OCI-LY3 (cell line): Measurements from ENCODE around the gene DLX3.

ENCODE experiments used
- H2AFZ ChIP-seq: fragments of 200-600, 300-600 bp; shearing (Covaris generic); 2 replicates; pipeline ENCODE4 v1.6.0; 2014; ENCODE audit warnings: antibody characterized with exemption, low read depth, low read length
- H3K27ac ChIP-seq: fragments of 200-600, 300-600 bp; sonication (generic); 2 replicates; pipeline ENCODE4 v1.5.1; 2014; ENCODE audit warnings: mild to moderate bottlenecking, low read length, moderate library complexity, mixed read lengths
- H3K27me3 ChIP-seq: fragments of 200-600, 300-600 bp; sonication (generic); 2 replicates; pipeline ENCODE4 v1.6.1; 2014; ENCODE audit warnings: low read depth, low read length, mixed read lengths
- H3K36me3 ChIP-seq: fragments of 200-600, 300-600 bp; sonication (generic); replicated peaks from 2 replicates; pipeline ENCODE3; 2014; ENCODE audit warnings: low read depth, low read length, mixed read lengths
- H3K4me1 ChIP-seq: fragments of 300-600, 200-600 bp; sonication (generic); 2 replicates; pipeline ENCODE4 v1.6.1; 2014; ENCODE audit warnings: low read length, mixed read lengths
- H3K4me2 ChIP-seq: fragments of 200-600, 300-600 bp; sonication (generic); 2 replicates; pipeline ENCODE4 v1.6.1; 2014; ENCODE audit warnings: low read length, mixed read lengths
- H3K4me3 ChIP-seq: fragments of 300-600, 200-600 bp; sonication (generic); 2 replicates; pipeline ENCODE4 v1.5.1; 2014; ENCODE audit warnings: antibody characterized with exemption, mild to moderate bottlenecking, low read length, moderate library complexity
- H3K79me2 ChIP-seq: fragments of 300-600, 200-600 bp; shearing (Covaris generic); 2 replicates; pipeline ENCODE4 v1.6.1; 2014; ENCODE audit warnings: mild to moderate bottlenecking, low read length, mixed read lengths
- H3K9ac ChIP-seq: fragments of 300-600, 200-600 bp; shearing (Covaris generic); 2 replicates; pipeline ENCODE4 v1.6.0; 2014; ENCODE audit warnings: mild to moderate bottlenecking, low read length, moderate library complexity
- H3K9me3 ChIP-seq: fragments of 200-600, 300-600 bp; shearing (Covaris generic); 2 replicates; pipeline ENCODE4 v1.6.1; 2014; ENCODE audit warnings: low read length, mixed read lengths; ENCODE audit not compliant: insufficient read depth
- H4K20me1 ChIP-seq: fragments of 200-600, 300-600 bp; sonication (generic); 2 replicates; pipeline ENCODE4 v1.6.1; 2016; ENCODE audit warnings: low read length, mixed read lengths; ENCODE audit not compliant: insufficient read depth
- CTCF ChIP-seq: fragments of 200-600, 300-600 bp; sonication (generic); IDR thresholded peaks from 2 replicates; pipeline ENCODE4 v1.5.1; 2014; ENCODE audit warnings: antibody characterized with exemption, low read length, low read depth
- EZH2phosphoT487 ChIP-seq: fragments of 200-600 bp; shearing (Covaris generic); IDR thresholded peaks from 2 replicates; pipeline ENCODE4 v1.6.1; 2018; ENCODE audit warnings: antibody characterized with exemption, mixed run types, low read depth

Gene DLX3

GRCh38 chr17:49962599-49963308 lies 32.3 kb downstream of the DLX3 start:
- Histone ChIP-seq H3K4me1 (peaks cover 5% of the 10 kb centered on the region), H3K4me2 (no peak overlapping the region), H3K4me3 (no peak overlapping the region), H3K27me3 (peaks cover 10% of the 10 kb centered on the region), H3K27ac (no peak overlapping the region), H3K9me3 (no peaks in the 10 kb centered on the region), H2AFZ (no peak overlapping the region), H3K36me3 (no peaks in the 10 kb centered on the region), H3K79me2 (no peaks in the 10 kb centered on the region), H4K20me1 (no peaks in the 10 kb centered on the region), H3K9ac (no peak overlapping the region)
- TF ChIP-seq CTCF (no peak), EZH2phosphoT487 (no peak)

GRCh38 chr17:49959183-49959935 lies 35.7 kb downstream of the DLX3 start:
- TF ChIP-seq CTCF (no peak), EZH2phosphoT487 (no peak)
- Histone ChIP-seq H3K9ac (no peak overlapping the region), H3K36me3 (no peaks in the 10 kb centered on the region), H3K79me2 (no peaks in the 10 kb centered on the region), H3K9me3 (no peaks in the 10 kb centered on the region), H3K4me3 (no peak overlapping the region), H3K27me3 (no peaks in the 10 kb centered on the region), H3K4me2 (no peak overlapping the region), H3K27ac (no peak overlapping the region), H3K4me1 (peaks cover 5% of the 10 kb centered on the region; the same call in 1 of the 2 replicates), H2AFZ (no peak overlapping the region), H4K20me1 (no peaks in the 10 kb centered on the region)

GRCh38 chr17:49958723-49959122 lies 36.3 kb downstream of the DLX3 start:
- Histone ChIP-seq H3K27me3 (no peaks in the 10 kb centered on the region), H3K36me3 (no peaks in the 10 kb centered on the region), H3K9me3 (no peaks in the 10 kb centered on the region), H3K27ac (no peak overlapping the region), H3K9ac (no peak overlapping the region), H3K4me2 (no peak overlapping the region), H4K20me1 (no peaks in the 10 kb centered on the region), H3K4me1 (peaks cover 5% of the 10 kb centered on the region; the same call in 1 of the 2 replicates), H2AFZ (no peak overlapping the region), H3K79me2 (no peaks in the 10 kb centered on the region), H3K4me3 (no peak overlapping the region)
- no peak for TF ChIP-seq EZH2phosphoT487
- no peak for TF ChIP-seq CTCF

GRCh38 chr17:49957350-49957749 lies 37.7 kb downstream of the DLX3 start:
- H3K4me2 ChIP-seq = no peak overlapping the region
- no peaks in the 10 kb centered on the region for H3K27me3 ChIP-seq
- no peaks in the 10 kb centered on the region for H3K36me3 ChIP-seq
- H3K9ac ChIP-seq = no peak overlapping the region
- H3K4me3 ChIP-seq = no peak overlapping the region
- H3K79me2 ChIP-seq = no peaks in the 10 kb centered on the region
- no peaks in the 10 kb centered on the region for H3K9me3 ChIP-seq
- TF ChIP-seq CTCF (no peak), EZH2phosphoT487 (no peak)
- peaks cover under 1% of the 10 kb centered on the region; the same call in 1 of the 2 replicates for H3K4me1 ChIP-seq
- no peaks in the 10 kb centered on the region for H4K20me1 ChIP-seq
- H3K27ac ChIP-seq = no peak overlapping the region
- no peak overlapping the region for H2AFZ ChIP-seq
